Measurements from ENCODE around the gene MATN1. TPM values are rescaled to one million over a fixed set of nuclear protein-coding genes. Genes with fewer than 3 reads are reported as not detected.
"Not testable (repeated sequence)": the region's sequence is repeated elsewhere in the genome, so short reads cannot be mapped to it uniquely, and the experiment has no call there.

The MATN1 gene
- total RNA-seq (2014; rRNA removed; shearing (Covaris generic)), result not detected in 2 replicates

GRCh38 chr1:30723331-30723755 lies at the start of gene MATN1:
TSS of gene MATN1 (minus strand) at chr1:30723585. CDS start at chr1:30723551, 34 bp downstream.
- DNase-seq (ENCODE audit: low spot score), result no peak

- no peak for DNase-seq (ENCODE audit: low spot score)
Measured at GRCh38 chr1:30771005-30771404, 47.6 kb upstream of the MATN1 start.

- DNase-seq (ENCODE audit: low spot score), result no peak
Measured at GRCh38 chr1:30770150-30770549, 46.8 kb upstream of the MATN1 start.

GRCh38 chr1:30768830-30769718 lies 45.7 kb upstream of the MATN1 start:
- no peak for DNase-seq (ENCODE audit: low spot score)

GRCh38 chr1:30768159-30768829 lies 44.9 kb upstream of the MATN1 start:
- no peak for DNase-seq (ENCODE audit: low spot score)

GRCh38 chr1:30766948-30767347 lies 43.6 kb upstream of the MATN1 start:
- not testable (repeated sequence) for DNase-seq (ENCODE audit: low spot score)

- no peak for DNase-seq (ENCODE audit: low spot score)
Measured at GRCh38 chr1:30765556-30766434, 42.4 kb upstream of the MATN1 start.

- no peak for DNase-seq (ENCODE audit: low spot score)
Measured at GRCh38 chr1:30764939-30765555, 41.7 kb upstream of the MATN1 start.

GRCh38 chr1:30764396-30764795 lies 41.0 kb upstream of the MATN1 start:
- DNase-seq (ENCODE audit: low spot score), result no peak

- DNase-seq (ENCODE audit: low spot score), result peak; percentile 62
Measured at GRCh38 chr1:30763651-30764248, 40.4 kb upstream of the MATN1 start.

- DNase-seq (ENCODE audit: low spot score), result no peak
Measured at GRCh38 chr1:30762930-30763650, 39.7 kb upstream of the MATN1 start.

GRCh38 chr1:30762152-30762929 lies 39.0 kb upstream of the MATN1 start:
- DNase-seq (ENCODE audit: low spot score), result no peak

GRCh38 chr1:30761381-30762151 lies 38.2 kb upstream of the MATN1 start:
- DNase-seq (ENCODE audit: low spot score), result no peak

GRCh38 chr1:30760596-30761324 lies 37.4 kb upstream of the MATN1 start:
- DNase-seq (ENCODE audit: low spot score), result no peak

- DNase-seq (ENCODE audit: low spot score), result no peak
Measured at GRCh38 chr1:30759718-30760281, 36.4 kb upstream of the MATN1 start.

GRCh38 chr1:30758785-30759380 lies 35.5 kb upstream of the MATN1 start:
- DNase-seq (ENCODE audit: low spot score), result no peak

- no peak for DNase-seq (ENCODE audit: low spot score)
Measured at GRCh38 chr1:30758121-30758688, 34.8 kb upstream of the MATN1 start.
